Liver (tissue), 9 donors: ENCODE results near the gene KRT77. TPM values are rescaled to one million over a fixed set of nuclear protein-coding genes. Genes with fewer than 3 reads are reported as not detected.

ENCODE experiments used
- DNase-seq: peaks from one replicate; pipeline ENCODE4 v3.0.0-alpha.2; 2017; ENCODE audit warnings: low spot score
- H3K27ac ChIP-seq, 2 donors: one replicate each; pipeline ENCODE4 v1.7.0; 2013; ENCODE audit warnings: inconsistent platforms in 2 of 2, low read length in 2 of 2, control low read depth in 1 of 2, low read depth in 1 of 2, mild to moderate bottlenecking in 1 of 2
- H3K27me3 ChIP-seq, 4 donors: one replicate each; pipeline versions ENCODE4 v1.6.1 to v1.7.0; 2013; ENCODE audit warnings: low read length in 3 of 4, inconsistent platforms in 1 of 4, mild to moderate bottlenecking in 1 of 4, moderate library complexity in 1 of 4; ENCODE audit not compliant: control insufficient read depth in 4 of 4, insufficient read depth in 4 of 4
- H3K36me3 ChIP-seq, 4 donors: one replicate each; pipeline versions ENCODE4 v1.6.1 to v1.7.0; 2013; ENCODE audit warnings: low read length in 3 of 4, mild to moderate bottlenecking in 3 of 4, low read depth in 1 of 4, moderate library complexity in 1 of 4; ENCODE audit not compliant: control insufficient read depth in 4 of 4, insufficient read depth in 3 of 4
- H3K4me1 ChIP-seq, 4 donors: one replicate each; pipeline versions ENCODE4 v1.6.1 to v1.7.0; 2013; ENCODE audit warnings: low read length in 3 of 4, mild to moderate bottlenecking in 3 of 4, moderate library complexity in 1 of 4; ENCODE audit not compliant: control insufficient read depth in 4 of 4, insufficient read depth in 4 of 4
- H3K4me3 ChIP-seq, 3 donors: one replicate each; pipeline versions ENCODE4 v1.6.1 to v1.7.0; 2013; ENCODE audit warnings: low read length in 3 of 3, control low read depth in 1 of 3, low read depth in 1 of 3, mild to moderate bottlenecking in 1 of 3
- H3K9ac ChIP-seq, 2 donors: one replicate each; pipeline ENCODE4 v1.7.0; 2013; ENCODE audit warnings: low read length in 2 of 2, mild to moderate bottlenecking in 2 of 2, moderate library complexity in 2 of 2, control low read depth in 1 of 2, low read depth in 1 of 2
- H3K9me3 ChIP-seq, 4 donors: one replicate each; pipeline versions ENCODE4 v1.6.1 to v1.7.0; 2013; ENCODE audit warnings: low read length in 3 of 4; ENCODE audit not compliant: control insufficient read depth in 4 of 4
- EGR1 ChIP-seq, 2 donors: IDR thresholded peaks; 2 replicates each; pipeline ENCODE4 v1.6.1; 2016 to 2018; ENCODE audit warnings: antibody characterized with exemption in 2 of 2, low read depth in 2 of 2
- FOXA2 ChIP-seq: IDR thresholded peaks from 2 replicates; pipeline ENCODE4 v1.6.1; 2016; ENCODE audit warnings: antibody characterized with exemption
- JUND ChIP-seq, 2 donors: IDR thresholded peaks; 2 replicates each; pipeline ENCODE4 v1.6.1; 2016; ENCODE audit warnings: antibody characterized with exemption in 2 of 2
- NR2F2 ChIP-seq: IDR thresholded peaks from 2 replicates; pipeline ENCODE4 v1.6.1; 2016; ENCODE audit warnings: antibody characterized with exemption
- RAD21 ChIP-seq, 2 donors: IDR thresholded peaks; 2 replicates each; pipeline ENCODE4 v1.6.1; 2016; ENCODE audit warnings: antibody characterized with exemption in 2 of 2, mild to moderate bottlenecking in 2 of 2
- SP1 ChIP-seq: IDR thresholded peaks from 2 replicates; pipeline ENCODE4 v1.6.1; 2018; ENCODE audit warnings: antibody characterized with exemption, mild to moderate bottlenecking
- TAF1 ChIP-seq: conservative IDR thresholded peaks from 2 replicates; pipeline ENCODE4 v1.6.1; 2016; ENCODE audit warnings: antibody characterized with exemption, mild to moderate bottlenecking
- YY1 ChIP-seq: IDR thresholded peaks from 2 replicates; pipeline ENCODE4 v1.6.1; 2016; ENCODE audit warnings: antibody characterized with exemption, mild to moderate bottlenecking
- WGBS: extraction: QIAGEN DNeasy Blood & Tissue Kit; methylation state at CpG from one replicate; pipeline ENCODE4 v1.1.7; 2013; 5-methylcytosine and 5-hydroxymethylcytosine counted together
- polyA plus RNA-seq, 2 donors: library from polyadenylated mRNA; stranded (reverse) in 1 of 2; unstranded in 1 of 2; fragments of 200-250 nt in 1 of 2; fragments of >200 nt in 1 of 2; fragmentation: Nextera tagmentation in 1 of 2; extraction: Ambion mirVana in 1 of 2; gene quantifications; one replicate each; pipeline versions ENCODE4 v1.2.1 to v1.2.3, GENCODE V29; 2013 to 2015
- total RNA-seq, 2 donors: library from RNA; depleted of rRNA; stranded (reverse); fragments of >200 nt; gene quantifications; one replicate each; pipeline ENCODE4 v1.2.3, GENCODE V29; 2014
- TF ChIP-seq, protein P1 (sequence below): IDR thresholded peaks from 2 replicates; pipeline ENCODE4 v1.6.1; 2016; ENCODE audit warnings: antibody characterized with exemption
- TF ChIP-seq, protein P2 (sequence below): fragments of 150-350 bp; IDR thresholded peaks from 2 replicates; pipeline ENCODE4 v1.5.1; 2017; ENCODE audit warnings: improper control_type of control experiment, low read depth, low read length; ENCODE audit not compliant: missing input control
- TF ChIP-seq, protein P3 (sequence below): IDR thresholded peaks from 2 replicates; pipeline ENCODE4 v1.6.1; 2016; ENCODE audit warnings: antibody characterized with exemption
- TF ChIP-seq, protein P4 (sequence below): IDR thresholded peaks from 2 replicates; pipeline ENCODE4 v1.6.1; 2016; ENCODE audit warnings: antibody characterized with exemption, mild to moderate bottlenecking
- TF ChIP-seq, protein P5 (sequence below): IDR thresholded peaks from 2 replicates; pipeline ENCODE4 v1.6.1; 2016; ENCODE audit warnings: antibody characterized with exemption
- donor health status: healthy.
- donor health status: healthy.
- donor health status: healthy.
- donor health status: healthy.
- donor health status: healthy.

Gene KRT77
- total and polyA plus RNA-seq, 4 donors: not detected

DNA sequence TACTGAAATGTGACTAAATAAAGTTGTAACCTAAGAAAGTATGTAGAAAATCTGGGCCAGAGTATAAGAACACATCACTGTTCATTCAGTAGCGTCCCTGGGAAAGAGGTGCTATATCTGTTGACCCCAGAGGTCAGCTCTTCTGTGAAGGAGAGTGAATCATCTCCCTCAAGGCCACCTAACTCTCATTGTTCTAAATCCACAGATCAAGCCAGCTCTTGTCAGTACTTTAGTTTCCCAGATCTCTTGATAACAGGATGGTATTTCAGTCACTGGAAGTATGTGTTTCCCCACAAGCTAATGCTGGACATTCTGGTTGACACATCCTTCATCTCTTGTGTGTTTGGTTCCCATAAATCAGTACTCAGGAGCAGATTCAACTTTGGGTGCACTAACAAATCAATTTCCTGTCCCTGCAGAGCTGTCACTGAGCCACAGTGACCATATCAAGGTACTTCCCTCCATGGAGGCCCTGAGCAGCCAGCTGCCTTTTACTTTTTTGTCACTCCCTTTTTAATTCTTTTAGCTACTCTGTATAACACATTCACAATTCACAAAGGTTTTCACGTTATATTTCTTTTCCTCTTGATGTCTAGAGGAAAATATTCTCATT, 30.9 kb downstream of the KRT77 start:
- TF ChIP-seq, protein P1, sequence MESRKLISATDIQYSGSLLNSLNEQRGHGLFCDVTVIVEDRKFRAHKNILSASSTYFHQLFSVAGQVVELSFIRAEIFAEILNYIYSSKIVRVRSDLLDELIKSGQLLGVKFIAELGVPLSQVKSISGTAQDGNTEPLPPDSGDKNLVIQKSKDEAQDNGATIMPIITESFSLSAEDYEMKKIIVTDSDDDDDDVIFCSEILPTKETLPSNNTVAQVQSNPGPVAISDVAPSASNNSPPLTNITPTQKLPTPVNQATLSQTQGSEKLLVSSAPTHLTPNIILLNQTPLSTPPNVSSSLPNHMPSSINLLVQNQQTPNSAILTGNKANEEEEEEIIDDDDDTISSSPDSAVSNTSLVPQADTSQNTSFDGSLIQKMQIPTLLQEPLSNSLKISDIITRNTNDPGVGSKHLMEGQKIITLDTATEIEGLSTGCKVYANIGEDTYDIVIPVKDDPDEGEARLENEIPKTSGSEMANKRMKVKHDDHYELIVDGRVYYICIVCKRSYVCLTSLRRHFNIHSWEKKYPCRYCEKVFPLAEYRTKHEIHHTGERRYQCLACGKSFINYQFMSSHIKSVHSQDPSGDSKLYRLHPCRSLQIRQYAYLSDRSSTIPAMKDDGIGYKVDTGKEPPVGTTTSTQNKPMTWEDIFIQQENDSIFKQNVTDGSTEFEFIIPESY: no peak
- no peak for TF ChIP-seq NR2F2
- TF ChIP-seq TAF1: no peak
- TF ChIP-seq, protein P2, sequence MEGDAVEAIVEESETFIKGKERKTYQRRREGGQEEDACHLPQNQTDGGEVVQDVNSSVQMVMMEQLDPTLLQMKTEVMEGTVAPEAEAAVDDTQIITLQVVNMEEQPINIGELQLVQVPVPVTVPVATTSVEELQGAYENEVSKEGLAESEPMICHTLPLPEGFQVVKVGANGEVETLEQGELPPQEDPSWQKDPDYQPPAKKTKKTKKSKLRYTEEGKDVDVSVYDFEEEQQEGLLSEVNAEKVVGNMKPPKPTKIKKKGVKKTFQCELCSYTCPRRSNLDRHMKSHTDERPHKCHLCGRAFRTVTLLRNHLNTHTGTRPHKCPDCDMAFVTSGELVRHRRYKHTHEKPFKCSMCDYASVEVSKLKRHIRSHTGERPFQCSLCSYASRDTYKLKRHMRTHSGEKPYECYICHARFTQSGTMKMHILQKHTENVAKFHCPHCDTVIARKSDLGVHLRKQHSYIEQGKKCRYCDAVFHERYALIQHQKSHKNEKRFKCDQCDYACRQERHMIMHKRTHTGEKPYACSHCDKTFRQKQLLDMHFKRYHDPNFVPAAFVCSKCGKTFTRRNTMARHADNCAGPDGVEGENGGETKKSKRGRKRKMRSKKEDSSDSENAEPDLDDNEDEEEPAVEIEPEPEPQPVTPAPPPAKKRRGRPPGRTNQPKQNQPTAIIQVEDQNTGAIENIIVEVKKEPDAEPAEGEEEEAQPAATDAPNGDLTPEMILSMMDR: no peak
- TF ChIP-seq JUND (IDR thresholded peaks at IDR 0.05): no peak
- no peak for TF ChIP-seq SP1
- TF ChIP-seq RAD21 (IDR thresholded peaks at IDR 0.05): no peak
- TF ChIP-seq YY1: no peak
- TF ChIP-seq, protein P3, sequence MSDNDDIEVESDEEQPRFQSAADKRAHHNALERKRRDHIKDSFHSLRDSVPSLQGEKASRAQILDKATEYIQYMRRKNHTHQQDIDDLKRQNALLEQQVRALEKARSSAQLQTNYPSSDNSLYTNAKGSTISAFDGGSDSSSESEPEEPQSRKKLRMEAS: no peak
- TF ChIP-seq FOXA2: no peak
- Histone ChIP-seq H3K9me3 (no peaks in the 10 kb centered on the region), H3K4me1 (no peaks in the 10 kb centered on the region), H3K36me3 (no peaks in the 10 kb centered on the region), H3K27me3 (peaks cover 0 to 8% (median 0%) of the 10 kb centered on the region in 4 donors), H3K27ac (no peak overlapping the region), H3K9ac (no peak overlapping the region), H3K4me3 (no peak overlapping the region)
- 48% methylated on average over 2 of the region's 2 CpGs for WGBS
- no peak for DNase-seq

DNA sequence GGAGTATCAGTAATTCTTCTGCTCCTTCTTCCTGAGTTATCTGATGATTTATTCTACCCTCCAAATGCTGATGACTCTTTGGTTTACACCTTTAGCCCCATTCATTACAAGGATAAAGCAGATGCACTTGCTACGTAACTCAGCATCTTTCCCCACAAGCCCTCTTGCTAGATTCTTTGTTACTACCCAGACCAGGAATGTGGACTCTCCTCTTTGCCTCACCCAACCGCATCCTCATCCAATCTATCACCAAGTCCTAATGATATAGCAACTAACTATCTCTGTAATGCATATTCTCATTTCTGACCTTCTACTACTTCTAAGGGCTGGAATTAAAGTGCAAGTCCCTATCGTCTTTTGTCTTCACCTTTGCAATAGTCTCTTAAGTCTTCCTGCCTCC, 32.4 kb downstream of the KRT77 start:
- H3K27me3 ChIP-seq: peaks cover 0 to 8% (median 0%) of the 10 kb centered on the region in 4 donors
- no peak for DNase-seq
- TF ChIP-seq, protein P3: no peak
- TF ChIP-seq JUND (IDR thresholded peaks at IDR 0.05): no peak
- TF ChIP-seq, protein P1: no peak

DNA sequence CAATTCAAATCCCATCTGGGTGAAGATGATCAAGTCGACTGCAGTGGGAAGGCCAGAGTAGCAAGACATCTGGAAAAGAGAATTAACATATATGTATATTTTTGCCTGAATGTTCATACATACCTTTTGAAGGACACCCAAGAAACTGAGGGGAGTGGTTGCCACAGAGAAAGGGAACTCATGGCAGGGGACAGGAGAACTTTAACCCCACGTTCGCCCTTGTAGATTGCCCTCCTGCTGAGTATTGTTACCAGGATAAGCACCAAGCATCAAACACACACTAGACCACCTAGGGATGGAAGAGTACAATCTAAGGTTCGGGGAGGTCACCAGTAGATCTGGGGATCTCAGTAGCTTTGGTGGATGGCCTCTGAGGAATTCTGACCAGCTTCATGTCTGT, 32.8 kb downstream of the KRT77 start:
- Histone ChIP-seq H3K4me3 (no peak overlapping the region), H3K27me3 (peaks cover 0 to 8% (median 0%) of the 10 kb centered on the region in 4 donors), H3K9me3 (no peaks in the 10 kb centered on the region), H3K9ac (no peak overlapping the region), H3K27ac (no peak overlapping the region), H3K4me1 (no peaks in the 10 kb centered on the region), H3K36me3 (no peaks in the 10 kb centered on the region)
- DNase-seq: no peak
- WGBS: 69% methylated on average over 4 of the region's 4 CpGs
- TF ChIP-seq, protein P4, sequence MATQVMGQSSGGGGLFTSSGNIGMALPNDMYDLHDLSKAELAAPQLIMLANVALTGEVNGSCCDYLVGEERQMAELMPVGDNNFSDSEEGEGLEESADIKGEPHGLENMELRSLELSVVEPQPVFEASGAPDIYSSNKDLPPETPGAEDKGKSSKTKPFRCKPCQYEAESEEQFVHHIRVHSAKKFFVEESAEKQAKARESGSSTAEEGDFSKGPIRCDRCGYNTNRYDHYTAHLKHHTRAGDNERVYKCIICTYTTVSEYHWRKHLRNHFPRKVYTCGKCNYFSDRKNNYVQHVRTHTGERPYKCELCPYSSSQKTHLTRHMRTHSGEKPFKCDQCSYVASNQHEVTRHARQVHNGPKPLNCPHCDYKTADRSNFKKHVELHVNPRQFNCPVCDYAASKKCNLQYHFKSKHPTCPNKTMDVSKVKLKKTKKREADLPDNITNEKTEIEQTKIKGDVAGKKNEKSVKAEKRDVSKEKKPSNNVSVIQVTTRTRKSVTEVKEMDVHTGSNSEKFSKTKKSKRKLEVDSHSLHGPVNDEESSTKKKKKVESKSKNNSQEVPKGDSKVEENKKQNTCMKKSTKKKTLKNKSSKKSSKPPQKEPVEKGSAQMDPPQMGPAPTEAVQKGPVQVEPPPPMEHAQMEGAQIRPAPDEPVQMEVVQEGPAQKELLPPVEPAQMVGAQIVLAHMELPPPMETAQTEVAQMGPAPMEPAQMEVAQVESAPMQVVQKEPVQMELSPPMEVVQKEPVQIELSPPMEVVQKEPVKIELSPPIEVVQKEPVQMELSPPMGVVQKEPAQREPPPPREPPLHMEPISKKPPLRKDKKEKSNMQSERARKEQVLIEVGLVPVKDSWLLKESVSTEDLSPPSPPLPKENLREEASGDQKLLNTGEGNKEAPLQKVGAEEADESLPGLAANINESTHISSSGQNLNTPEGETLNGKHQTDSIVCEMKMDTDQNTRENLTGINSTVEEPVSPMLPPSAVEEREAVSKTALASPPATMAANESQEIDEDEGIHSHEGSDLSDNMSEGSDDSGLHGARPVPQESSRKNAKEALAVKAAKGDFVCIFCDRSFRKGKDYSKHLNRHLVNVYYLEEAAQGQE: no peak
- no peak for TF ChIP-seq EGR1 (IDR thresholded peaks at IDR 0.05; ENCODE audit: low read depth in 2 of 2)
- TF ChIP-seq, protein P1: no peak
- TF ChIP-seq TAF1: no peak
- TF ChIP-seq, protein P5, sequence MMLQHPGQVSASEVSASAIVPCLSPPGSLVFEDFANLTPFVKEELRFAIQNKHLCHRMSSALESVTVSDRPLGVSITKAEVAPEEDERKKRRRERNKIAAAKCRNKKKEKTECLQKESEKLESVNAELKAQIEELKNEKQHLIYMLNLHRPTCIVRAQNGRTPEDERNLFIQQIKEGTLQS: no peak
- no peak for TF ChIP-seq RAD21 (IDR thresholded peaks at IDR 0.05)

More for the DNA sequence above, 32.4 kb downstream of the KRT77 start:
- Histone ChIP-seq H3K27ac (no peak overlapping the region), H3K36me3 (no peaks in the 10 kb centered on the region), H3K9me3 (no peaks in the 10 kb centered on the region), H3K4me1 (no peaks in the 10 kb centered on the region), H3K4me3 (no peak overlapping the region), H3K9ac (no peak overlapping the region)
- 88% methylated on average over 3 of the region's 3 CpGs for WGBS
